Vagina (tissue), 2 donors: ENCODE data around the gene MEIOSIN.

Source experiments
- CTCF ChIP-seq, 3 experiments: fragments of 450-650 bp in 2 of 3; fragments of 200-600 bp in 1 of 3; sonication (generic) in 1 of 3; IDR thresholded peaks; one replicate each; pipeline ENCODE4 v1.5.1; 2017 to 2019; ENCODE audit warnings: antibody characterized with exemption in 3 of 3, mild to moderate bottlenecking in 2 of 3, moderate library complexity in 2 of 3
- POLR2A ChIP-seq, 2 donors: fragments of 450-650 bp; IDR thresholded peaks; one replicate each; pipeline ENCODE4 v1.6.1; 2017; ENCODE audit warnings: antibody characterized with exemption in 2 of 2, mild to moderate bottlenecking in 2 of 2, moderate library complexity in 2 of 2
- POLR2AphosphoS5 ChIP-seq, 2 donors: sonication (generic); formaldehyde crosslinking; IDR thresholded peaks; one replicate each; pipeline ENCODE4 v1.9.0; 2017; ENCODE audit warnings: antibody characterized with exemption in 2 of 2, mild to moderate bottlenecking in 2 of 2, low read depth in 1 of 2; ENCODE audit not compliant: insufficient read depth in 1 of 2

GRCh38 chr19:45745606-45746005, 12.4 kb downstream of the MEIOSIN start:
- TF ChIP-seq CTCF (IDR thresholded peaks at IDR 0.05), result no peak
- no peak for TF ChIP-seq POLR2A (IDR thresholded peaks at IDR 0.05)
- TF ChIP-seq POLR2AphosphoS5 (IDR thresholded peaks at IDR 0.05; ENCODE audit: insufficient read depth in 1 of 2, low read depth in 1 of 2), result no peak
